ENCODE results near the gene ZBTB7A.
"Not testable (repeated sequence)": the region's sequence is repeated elsewhere in the genome, so short reads cannot be mapped to it uniquely, and the experiment has no call there.

ZBTB7A gene

GRCh38 chr19:3998667-3999412, 67.9 kb downstream of the ZBTB7A start:
- not testable (repeated sequence) for DNase-seq (ENCODE audit: insufficient read length, low spot score); FAIRE-seq

- no peak for DNase-seq (ENCODE audit: insufficient read length, low spot score)
- FAIRE-seq = no peak
Observed at GRCh38 chr19:3995607-3996006, 71.1 kb downstream of the ZBTB7A start.
